GM15510 (cell line): ENCODE data around the gene NEURL1B.

Experiments used
- POLR2A ChIP-seq: IDR thresholded peaks from 3 replicates; pipeline ENCODE4 v1.6.1; 2011; ENCODE audit warnings: borderline replicate concordance; ENCODE audit not compliant: insufficient read length; ENCODE audit errors: extremely low read depth

Gene NEURL1B

GRCh38 chr5:172671091-172671490 lies 30.0 kb downstream of the NEURL1B start:
- TF ChIP-seq POLR2A: no peak

- no peak for TF ChIP-seq POLR2A
These were observed 31.6 kb downstream of the NEURL1B start for GRCh38 chr5:172672681-172673080.

GRCh38 chr5:172674155-172674554 lies 33.1 kb downstream of the NEURL1B start:
- TF ChIP-seq POLR2A: no peak

GRCh38 chr5:172676914-172677475 lies 35.9 kb downstream of the NEURL1B start:
- TF ChIP-seq POLR2A: no peak

- TF ChIP-seq POLR2A: no peak
These were observed 37.8 kb downstream of the NEURL1B start for GRCh38 chr5:172678902-172679301.

- no peak for TF ChIP-seq POLR2A
These were observed 38.7 kb downstream of the NEURL1B start for GRCh38 chr5:172679628-172680212.

- no peak for TF ChIP-seq POLR2A
These were observed 39.9 kb downstream of the NEURL1B start for GRCh38 chr5:172680921-172681320.

- no peak for TF ChIP-seq POLR2A
These were observed 40.4 kb downstream of the NEURL1B start for GRCh38 chr5:172681421-172681820.

- no peak for TF ChIP-seq POLR2A
These were observed 42.2 kb downstream of the NEURL1B start for GRCh38 chr5:172683264-172683644.

GRCh38 chr5:172683645-172684471 lies 42.8 kb downstream of the NEURL1B start:
- TF ChIP-seq POLR2A: no peak

GRCh38 chr5:172685091-172685490 lies 44.0 kb downstream of the NEURL1B start:
- no peak for TF ChIP-seq POLR2A

GRCh38 chr5:172686111-172686510 lies 45.0 kb downstream of the NEURL1B start:
- no peak for TF ChIP-seq POLR2A

GRCh38 chr5:172686539-172687390 lies 45.7 kb downstream of the NEURL1B start:
- TF ChIP-seq POLR2A: no peak

GRCh38 chr5:172687940-172688339 lies 46.9 kb downstream of the NEURL1B start:
- TF ChIP-seq POLR2A: no peak
